IMR-90 (cell line): ENCODE measurements around the gene BTAF1. TPM values are rescaled to one million over a fixed set of nuclear protein-coding genes. Genes with fewer than 3 reads are reported as not detected.

Source experiments
- ATAC-seq: fragments of 200-7000 bp; cut with Tn5 transposase; 2 replicates; pipeline ENCODE4 v1.9.1; 2020; ENCODE audit warnings: low read depth, mild to moderate bottlenecking, moderate library complexity
- BruUV-seq: library from RNA; stranded (reverse); fragments of 400-500 nt; replicated peaks from 2 replicates; lab custom pipeline; 2021; lab: Mats Ljungman, UMichigan
- CTCF ChIA-PET: fragments of 300-600 bp; formaldehyde crosslinking; extraction: SDS; loops from one replicate; lab custom pipeline; 2021; ENCODE audit warnings: antibody characterized with exemption; lab: Yijun Ruan, JAX
- POLR2A ChIA-PET: fragments of 300-600 bp; sonication (Branson Sonifier 250); formaldehyde crosslinking; loops from one replicate; lab custom pipeline; 2022; ENCODE audit warnings: antibody characterized with exemption; ENCODE audit not compliant: unreplicated experiment; lab: Charles Lee
- DNase-seq: peaks from one replicate; pipeline ENCODE4 v3.0.0; 2013
- H2AFZ ChIP-seq: replicated peaks from 2 replicates; pipeline ENCODE3; 2013; ENCODE audit warnings: low read length, mild to moderate bottlenecking; ENCODE audit not compliant: poor library complexity
- H2AK5ac ChIP-seq: 2 replicates; pipeline ENCODE4 v1.6.1; 2013; ENCODE audit warnings: low read depth, low read length, inconsistent platforms
- H2AK9ac ChIP-seq: replicated peaks from 2 replicates; pipeline ENCODE3; 2013; ENCODE audit warnings: mild to moderate bottlenecking, low read depth, low read length, moderate library complexity; ENCODE audit not compliant: poor library complexity
- H2BK120ac ChIP-seq: 2 replicates; pipeline ENCODE4 v1.6.1; 2013; ENCODE audit warnings: low read depth, low read length, inconsistent platforms
- H2BK15ac ChIP-seq: 3 replicates; pipeline ENCODE4 v1.6.1; 2013; ENCODE audit warnings: low read depth, low read length, inconsistent platforms
- H2BK20ac ChIP-seq: 2 replicates; pipeline ENCODE4 v1.6.1; 2013; ENCODE audit warnings: low read depth, mild to moderate bottlenecking, inconsistent platforms, low read length, moderate library complexity
- H2BK5ac ChIP-seq: 2 replicates; pipeline ENCODE4 v1.6.1; 2013; ENCODE audit warnings: mild to moderate bottlenecking, low read depth, low read length, inconsistent platforms; ENCODE audit not compliant: poor library complexity, severe bottlenecking
- H3K14ac ChIP-seq: replicated peaks from 2 replicates; pipeline ENCODE4 v1.6.1; 2013; ENCODE audit warnings: low read depth, low read length, inconsistent platforms
- H3K18ac ChIP-seq: 2 replicates; pipeline ENCODE4 v1.6.1; 2013; ENCODE audit warnings: low read depth, low read length, control low read depth
- H3K23ac ChIP-seq: 2 replicates; pipeline ENCODE4 v1.6.1; 2013; ENCODE audit warnings: low read depth, low read length, inconsistent platforms
- H3K27ac ChIP-seq: 2 replicates; pipeline ENCODE4 v1.5.1; 2013; ENCODE audit warnings: mild to moderate bottlenecking, control low read depth, low read length; ENCODE audit not compliant: insufficient read depth
- H3K27me3 ChIP-seq: 2 replicates; pipeline ENCODE4 v1.6.1; 2013; ENCODE audit warnings: low read length; ENCODE audit not compliant: control insufficient read depth, insufficient read depth
- H3K36me3 ChIP-seq: 2 replicates; pipeline ENCODE4 v1.6.1; 2013; ENCODE audit warnings: low read length, mixed read lengths; ENCODE audit not compliant: control insufficient read depth, insufficient read depth
- H3K4ac ChIP-seq: 2 replicates; pipeline ENCODE4 v1.6.1; 2013; ENCODE audit warnings: low read depth, low read length, inconsistent platforms
- H3K4me1 ChIP-seq: 2 replicates; pipeline ENCODE4 v1.6.1; 2013; ENCODE audit warnings: low read length, mixed read lengths; ENCODE audit not compliant: control insufficient read depth, insufficient read depth
- H3K4me2 ChIP-seq: 2 replicates; pipeline ENCODE4 v1.6.1; 2013; ENCODE audit warnings: low read depth, mild to moderate bottlenecking, control low read depth, low read length, moderate library complexity
- H3K4me3 ChIP-seq: 2 replicates; pipeline ENCODE4 v1.5.1; 2013; ENCODE audit warnings: low read depth, mild to moderate bottlenecking, control low read depth, low read length, moderate library complexity; ENCODE audit not compliant: insufficient read depth
- H3K56ac ChIP-seq: 2 replicates; pipeline ENCODE4 v1.6.1; 2013; ENCODE audit warnings: low read length, inconsistent platforms; ENCODE audit not compliant: insufficient read depth; ENCODE audit errors: extremely low read depth
- H3K79me1 ChIP-seq, 2 experiments: 2 replicates each; pipeline ENCODE4 v1.6.1; 2013; ENCODE audit warnings: low read length in 2 of 2, inconsistent platforms in 1 of 2, low read depth in 1 of 2
- H3K9ac ChIP-seq: 2 replicates; pipeline ENCODE4 v1.6.1; 2013; ENCODE audit warnings: low read depth, low read length, control low read depth
- H3K9me1 ChIP-seq: 2 replicates; pipeline ENCODE4 v1.6.1; 2013; ENCODE audit warnings: low read length, inconsistent platforms; ENCODE audit not compliant: insufficient read depth
- H3K9me3 ChIP-seq: 2 replicates; pipeline ENCODE4 v1.6.1; 2013; ENCODE audit warnings: low read length; ENCODE audit not compliant: control insufficient read depth, insufficient read depth
- H4K20me1 ChIP-seq: 2 replicates; pipeline ENCODE4 v1.6.1; 2013; ENCODE audit warnings: low read length, inconsistent platforms; ENCODE audit not compliant: insufficient read depth
- H4K5ac ChIP-seq: 2 replicates; pipeline ENCODE4 v1.6.1; 2013; ENCODE audit warnings: mild to moderate bottlenecking, low read depth, low read length, control low read depth
- H4K8ac ChIP-seq, 2 experiments: 2 replicates each; pipeline ENCODE4 v1.6.1; 2013; ENCODE audit warnings: low read depth in 2 of 2, low read length in 2 of 2, control low read depth in 1 of 2, inconsistent platforms in 1 of 2
- H4K91ac ChIP-seq: 2 replicates; pipeline ENCODE4 v1.6.1; 2013; ENCODE audit warnings: low read depth, low read length, inconsistent platforms; ENCODE audit not compliant: insufficient read depth
- BHLHE40 ChIP-seq: fragments of 150-350 bp; IDR thresholded peaks from 2 replicates; pipeline ENCODE4 v1.6.1; 2016; ENCODE audit warnings: mild to moderate bottlenecking, low read depth, low read length
- CHD1 ChIP-seq: IDR thresholded peaks from 2 replicates; pipeline ENCODE4 v1.6.1; 2012; ENCODE audit warnings: low read depth, low read length, improper control_type of control experiment
- MXI1 ChIP-seq: IDR thresholded peaks from 2 replicates; pipeline ENCODE4 v1.6.1; 2012; ENCODE audit warnings: low read depth, mild to moderate bottlenecking, low read length, moderate library complexity, borderline replicate concordance
- POLR2A ChIP-seq: IDR thresholded peaks from 2 replicates; pipeline ENCODE4 v1.6.1; 2012; ENCODE audit warnings: mild to moderate bottlenecking, low read depth, low read length
- RFX5 ChIP-seq: IDR thresholded peaks from 2 replicates; pipeline ENCODE4 v1.8.0; 2012; ENCODE audit warnings: low read depth, mild to moderate bottlenecking, low read length, moderate library complexity
- WGBS, 2 experiments: methylation state at CpG; one replicate each; pipeline versions ENCODE4 v1.1.5 to v1.1.7; 2013; ENCODE audit warnings: missing lambda C conversion rate in 2 of 2; ENCODE audit not compliant: insufficient read length in 1 of 2; ENCODE audit errors: extremely low coverage in 2 of 2; 5-methylcytosine and 5-hydroxymethylcytosine counted together
- dilution Hi-C: fragments of 300-500 bp; cut with HindIII; formaldehyde crosslinking; loops from one replicate; pipeline ENCODE4 v1.14.3; 2018; ENCODE audit warnings: low sequenced_read_pairs; ENCODE audit not compliant: unreplicated experiment
- in situ Hi-C: fragments of 300-500 bp; cut with MboI; formaldehyde crosslinking; loops from 3 replicates; pipeline ENCODE4 v1.14.3; 2019; ENCODE audit warnings: low sequenced_read_pairs, inconsistent platforms, mixed read lengths
- intact Hi-C: fragments of 100-400 bp; cut with micrococcal nuclease; formaldehyde crosslinking; loops from 2 replicates; pipeline ENCODE4 v1.10.0; 2022
- polyA plus RNA-seq, 3 experiments: library from polyadenylated mRNA; depleted of rRNA; stranded (reverse); fragments of >200 nt; gene quantifications; 2 replicates each; pipeline ENCODE4 v1.2.3, GENCODE V29; 2012; ENCODE audit warnings: low replicate concordance in 1 of 3
- total RNA-seq: library from RNA; depleted of rRNA; stranded (reverse); fragments of >200 nt; gene quantifications from 2 replicates; pipeline ENCODE4 v1.2.3, GENCODE V29; 2012

Gene BTAF1
- total and polyA plus RNA-seq, 2 of the 4 experiments (the other 2 are of a cell fraction), result 15.0 to 42.3 TPM

DNA sequence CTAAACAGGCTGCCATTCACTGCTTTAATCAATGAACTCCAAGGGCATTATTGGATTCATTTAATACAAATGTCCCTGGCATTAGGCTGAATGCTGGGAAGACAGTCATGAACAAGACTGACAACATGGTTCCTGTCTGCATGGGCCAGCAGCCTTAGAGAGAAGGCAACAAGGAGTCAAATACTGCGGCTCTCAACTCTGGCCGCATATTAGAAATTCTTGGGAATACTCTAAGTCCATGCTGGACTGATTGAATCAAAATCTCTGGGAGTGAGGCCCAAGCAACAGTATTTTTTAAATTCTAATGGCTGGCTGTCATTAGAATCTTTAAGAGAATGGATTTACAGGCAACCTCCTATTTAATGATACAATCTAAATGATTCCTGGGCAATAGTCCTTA lies 48.4 kb upstream of the BTAF1 start:
- H4K20me1 ChIP-seq, result no peaks in the 10 kb centered on the region
- dilution Hi-C loops, result no loop called here
- in situ Hi-C loops, result no loop called here

More for the DNA sequence above, 48.4 kb upstream of the BTAF1 start:
- Histone ChIP-seq H3K4me1 (no peaks in the 10 kb centered on the region), H3K9me3 (no peaks in the 10 kb centered on the region), H3K9me1 (no peaks in the 10 kb centered on the region; the same call in 1 of the 2 replicates), H3K79me1 (no peaks in the 10 kb centered on the region), H2BK20ac (no peak overlapping the region), H3K9ac (no peak overlapping the region), H3K36me3 (no peaks in the 10 kb centered on the region), H3K56ac (no peak overlapping the region), H4K91ac (no peak overlapping the region), H3K14ac (no peak overlapping the region), H4K5ac (no peak overlapping the region), H2BK5ac (no peak overlapping the region), H3K18ac (no peak overlapping the region), H3K4me2 (no peak overlapping the region), H2BK15ac (no peak overlapping the region), H4K8ac (no peak overlapping the region), H3K23ac (no peak overlapping the region), H2AK5ac (no peak overlapping the region), H3K4me3 (no peak overlapping the region), H2AFZ (no peak overlapping the region), H3K4ac (no peak overlapping the region), H2BK120ac (no peak overlapping the region), H3K27me3 (peaks cover 2% of the 10 kb centered on the region; the same call in 1 of the 2 replicates), H3K27ac (no peak overlapping the region), H2AK9ac (no peak overlapping the region)
- intact Hi-C loops, result no loop called here
- DNase-seq (no peak), ATAC-seq (no peak)
- ChIA-PET POLR2A (no interaction called here), CTCF (no interaction called here)
- whole genome bisulfite sequencing, 2 experiments, result no CpG with 5 or more reads among the region's 2 CpGs
- TF ChIP-seq POLR2A (no peak), BHLHE40 (no peak), RFX5 (no peak), CHD1 (no peak), MXI1 (no peak)
- no TSS peak for BruUV-seq
